Measurements from ENCODE around the gene ANO4. TPM values are rescaled to one million over a fixed set of nuclear protein-coding genes. Genes with fewer than 3 reads are reported as not detected.

Gene ANO4
- total RNA-seq, 4 donors from 2014 or later, result 0.10 TPM; not detected in 3

GRCh38 chr12:101019201-101019600 is 224.6 kb downstream of the ANO4 start:
- no peaks in the 10 kb centered on the region for H3K4me1 ChIP-seq
- H3K27me3 ChIP-seq, result no peaks in the 10 kb centered on the region
- no peak for TF ChIP-seq POLR2A (IDR thresholded peaks at IDR 0.05)
- no peak for TF ChIP-seq CTCF (IDR thresholded peaks at IDR 0.05 in 4 of 5, conservative IDR thresholded peaks at IDR 0.05 in 1 of 5)
- no peak overlapping the region for H3K27ac ChIP-seq
- ATAC-seq (no peak), DNase-seq (no peak)
- in situ Hi-C loops (cut with MboI; ENCODE audit: low sequenced_read_pairs in 4 of 4) (no loop called here), intact Hi-C loops (cut with DNase I; ENCODE audit: low total_unique reads) (no loop called here)
- no peaks in the 10 kb centered on the region for H3K9me3 ChIP-seq
- H3K4me3 ChIP-seq, result no peak overlapping the region
- no peaks in the 10 kb centered on the region for H3K36me3 ChIP-seq

DNA sequence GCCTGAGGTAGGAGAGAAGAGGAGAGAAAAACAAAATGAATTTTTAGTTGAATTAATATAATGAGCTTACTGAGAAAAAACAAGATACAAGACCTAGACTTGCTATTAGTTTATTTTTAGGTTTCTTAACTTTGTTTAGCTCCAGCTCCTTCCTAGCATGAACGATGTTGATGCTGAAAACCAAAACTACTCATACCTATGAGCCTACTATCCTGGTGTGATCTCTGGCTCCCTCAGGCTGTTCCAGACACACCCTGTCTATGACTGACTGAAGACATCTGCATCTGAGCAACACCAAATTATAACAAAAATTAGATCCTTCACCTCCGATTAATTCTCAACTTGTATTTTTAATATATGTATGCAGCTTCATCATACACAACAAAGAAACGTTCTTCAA is 225.1 kb downstream of the ANO4 start:
- no peak for TF ChIP-seq CTCF (IDR thresholded peaks at IDR 0.05 in 4 of 5, conservative IDR thresholded peaks at IDR 0.05 in 1 of 5)
- no peak for TF ChIP-seq POLR2A (IDR thresholded peaks at IDR 0.05)
- in situ Hi-C loops (cut with MboI; ENCODE audit: low sequenced_read_pairs in 4 of 4) (no loop called here), intact Hi-C loops (cut with DNase I; ENCODE audit: low total_unique reads) (no loop called here)
- Histone ChIP-seq H3K4me3 (no peak overlapping the region), H3K27me3 (no peaks in the 10 kb centered on the region), H3K9me3 (no peaks in the 10 kb centered on the region), H3K27ac (no peak overlapping the region), H3K4me1 (no peaks in the 10 kb centered on the region), H3K36me3 (no peaks in the 10 kb centered on the region)
- ATAC-seq, result no peak
- DNase-seq, result no peak

DNA sequence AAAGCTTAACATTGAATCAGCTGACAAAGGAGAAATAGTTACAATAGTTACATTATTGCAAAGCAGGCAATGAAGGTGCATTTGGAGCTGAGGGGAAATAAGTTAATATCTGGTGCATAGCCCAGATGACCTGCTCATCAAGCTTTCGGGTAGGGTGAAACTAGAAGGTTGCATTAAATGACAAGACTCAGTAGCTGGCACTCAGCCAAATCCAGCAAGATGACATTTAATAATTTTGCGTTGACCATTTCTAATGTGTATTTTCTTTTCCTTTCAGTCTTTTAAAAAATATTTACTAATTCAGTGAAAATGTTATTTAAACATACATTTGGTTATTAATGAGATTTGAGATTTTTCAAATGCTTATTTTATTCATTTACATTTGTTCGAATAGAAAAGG is 226.9 kb downstream of the ANO4 start:
- DNase-seq (no peak), ATAC-seq (no peak)
- intact Hi-C loops (cut with DNase I; ENCODE audit: low total_unique reads) (no loop called here), in situ Hi-C loops (cut with MboI; ENCODE audit: low sequenced_read_pairs in 4 of 4) (no loop called here)
- Histone ChIP-seq H3K27ac (no peak overlapping the region), H3K4me1 (no peaks in the 10 kb centered on the region), H3K36me3 (no peaks in the 10 kb centered on the region), H3K27me3 (no peaks in the 10 kb centered on the region), H3K4me3 (no peak overlapping the region), H3K9me3 (no peaks in the 10 kb centered on the region)
- TF ChIP-seq POLR2A (IDR thresholded peaks at IDR 0.05) (no peak), CTCF (IDR thresholded peaks at IDR 0.05 in 4 of 5, conservative IDR thresholded peaks at IDR 0.05 in 1 of 5) (no peak)

GRCh38 chr12:101021911-101022388 is 227.4 kb downstream of the ANO4 start:
- H3K4me1 ChIP-seq, result no peaks in the 10 kb centered on the region
- H3K27me3 ChIP-seq, result no peaks in the 10 kb centered on the region
- no peak overlapping the region for H3K4me3 ChIP-seq
- no peaks in the 10 kb centered on the region for H3K36me3 ChIP-seq
- in situ Hi-C loops (cut with MboI; ENCODE audit: low sequenced_read_pairs in 4 of 4) (no loop called here), intact Hi-C loops (cut with DNase I; ENCODE audit: low total_unique reads) (no loop called here)
- no peaks in the 10 kb centered on the region for H3K9me3 ChIP-seq
- ATAC-seq, result no peak
- DNase-seq, result no peak
- no peak for TF ChIP-seq CTCF (IDR thresholded peaks at IDR 0.05 in 4 of 5, conservative IDR thresholded peaks at IDR 0.05 in 1 of 5)
- no peak overlapping the region for H3K27ac ChIP-seq

- H3K9me3 ChIP-seq, result no peaks in the 10 kb centered on the region
- intact Hi-C loops (cut with DNase I; ENCODE audit: low total_unique reads), result no loop called here
- ATAC-seq (no peak), DNase-seq (no peak)
- no peaks in the 10 kb centered on the region for H3K36me3 ChIP-seq
- no peak overlapping the region for H3K4me3 ChIP-seq
- in situ Hi-C loops (cut with MboI; ENCODE audit: low sequenced_read_pairs in 4 of 4), result no loop called here
- H3K4me1 ChIP-seq, result no peaks in the 10 kb centered on the region
- H3K27ac ChIP-seq, result no peak overlapping the region
- H3K27me3 ChIP-seq, result no peaks in the 10 kb centered on the region
- TF ChIP-seq POLR2A (IDR thresholded peaks at IDR 0.05), result no peak
- TF ChIP-seq CTCF (IDR thresholded peaks at IDR 0.05 in 4 of 5, conservative IDR thresholded peaks at IDR 0.05 in 1 of 5), result no peak
These were observed 232.6 kb downstream of the ANO4 start for GRCh38 chr12:101027200-101027599.

Data from gastrocnemius medialis (tissue), 4 donors.